Hematopoietic multipotent progenitor cell treated with erythropoietin and hydrocortisone succinate and interleukin-3 and kit ligand, for 15 days (in vitro differentiated cells): Measurements from ENCODE around the gene NVL.

Experiments used
- DNase-seq: peaks from one replicate; pipeline ENCODE4 v3.0.0-alpha.2; 2015; ENCODE audit warnings: low spot score

NVL gene

GRCh38 chr1:224196813-224197600 is 133.0 kb downstream of the NVL start:
- no peak for DNase-seq

GRCh38 chr1:224193319-224193966 is 136.5 kb downstream of the NVL start:
- DNase-seq: no peak

- no peak for DNase-seq
Measured at GRCh38 chr1:224192082-224192788, 137.7 kb downstream of the NVL start.

DNA sequence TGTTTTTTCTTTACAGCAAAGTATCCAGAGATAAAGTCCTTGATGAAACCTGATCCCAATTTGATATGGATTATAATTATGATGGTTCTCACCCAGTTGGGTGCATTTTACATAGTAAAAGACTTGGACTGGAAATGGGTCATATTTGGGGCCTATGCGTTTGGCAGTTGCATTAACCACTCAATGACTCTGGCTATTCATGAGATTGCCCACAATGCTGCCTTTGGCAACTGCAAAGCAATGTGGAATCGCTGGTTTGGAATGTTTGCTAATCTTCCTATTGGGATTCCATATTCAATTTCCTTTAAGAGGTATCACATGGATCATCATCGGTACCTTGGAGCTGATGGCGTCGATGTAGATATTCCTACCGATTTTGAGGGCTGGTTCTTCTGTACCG is 140.4 kb downstream of the NVL start:
- no peak for DNase-seq

GRCh38 chr1:224188286-224188685 is 141.7 kb downstream of the NVL start:
- DNase-seq: no peak

- no peak for DNase-seq
Measured at GRCh38 chr1:224185208-224185607, 144.8 kb downstream of the NVL start.

GRCh38 chr1:224183591-224184312 is 146.2 kb downstream of the NVL start:
- peak; percentile 57 for DNase-seq

- peak; percentile 77 for DNase-seq
Measured at GRCh38 chr1:224182866-224183590, 146.9 kb downstream of the NVL start, which contains the start of gene DEGS1. Gene DEGS1, plus strand, starts transcription at chr1:224183240. Its CDS starts 97 bp downstream, at chr1:224183337.

GRCh38 chr1:224182057-224182865 is 147.7 kb downstream of the NVL start:
- no peak for DNase-seq

GRCh38 chr1:224181453-224181810 is 148.5 kb downstream of the NVL start:
- DNase-seq: no peak

DNA sequence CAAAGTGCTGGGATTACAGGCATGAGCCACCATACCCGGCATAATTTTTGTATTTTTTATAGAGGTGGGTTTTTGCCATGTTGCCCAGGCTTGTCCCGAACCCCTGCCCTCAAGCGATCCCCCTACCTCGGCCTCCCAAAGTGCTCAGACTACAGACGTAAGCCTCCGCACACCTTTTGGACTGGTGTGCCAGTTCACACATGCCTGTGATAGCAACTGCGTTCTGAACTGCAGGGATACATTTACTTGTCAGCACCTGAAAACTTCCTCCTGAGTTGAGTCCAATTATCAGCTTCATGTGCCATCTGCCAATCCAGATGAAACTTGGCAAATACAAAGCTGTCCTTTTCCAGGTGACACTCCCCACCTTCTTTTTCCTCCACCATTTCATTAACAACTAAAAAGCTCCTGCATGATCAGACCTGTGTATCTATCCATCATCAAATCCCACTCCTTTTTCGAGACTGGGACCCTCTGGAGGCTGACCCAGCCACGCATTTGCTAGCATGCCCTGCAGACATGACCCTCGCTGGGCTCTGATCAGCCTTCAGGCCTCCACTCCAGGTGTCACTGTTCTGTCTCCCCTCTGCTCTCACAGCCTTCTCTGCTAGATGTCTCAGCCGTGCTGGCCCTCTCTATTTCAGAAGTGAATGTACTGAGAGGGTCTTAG is 149.1 kb downstream of the NVL start:
- no peak for DNase-seq

DNA sequence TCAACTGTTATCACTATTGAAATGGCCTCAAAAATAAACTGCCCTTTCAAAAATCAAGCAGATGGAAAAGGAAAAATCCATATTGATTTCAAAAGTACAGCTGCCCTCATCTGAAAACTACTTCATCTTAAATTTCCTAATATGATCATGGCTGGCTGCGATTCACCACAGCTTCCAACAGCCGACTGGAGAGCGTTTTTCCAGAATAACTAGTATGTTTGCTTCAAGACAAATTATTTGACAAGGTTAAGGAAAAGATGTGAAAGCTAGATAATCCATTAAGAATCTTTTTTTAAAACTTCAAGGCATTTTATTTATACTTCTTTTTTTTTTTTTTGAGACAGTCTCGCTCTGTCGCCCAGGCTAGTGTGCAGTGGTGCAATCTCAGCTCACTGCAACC is 151.1 kb downstream of the NVL start:
- no peak for DNase-seq

DNA sequence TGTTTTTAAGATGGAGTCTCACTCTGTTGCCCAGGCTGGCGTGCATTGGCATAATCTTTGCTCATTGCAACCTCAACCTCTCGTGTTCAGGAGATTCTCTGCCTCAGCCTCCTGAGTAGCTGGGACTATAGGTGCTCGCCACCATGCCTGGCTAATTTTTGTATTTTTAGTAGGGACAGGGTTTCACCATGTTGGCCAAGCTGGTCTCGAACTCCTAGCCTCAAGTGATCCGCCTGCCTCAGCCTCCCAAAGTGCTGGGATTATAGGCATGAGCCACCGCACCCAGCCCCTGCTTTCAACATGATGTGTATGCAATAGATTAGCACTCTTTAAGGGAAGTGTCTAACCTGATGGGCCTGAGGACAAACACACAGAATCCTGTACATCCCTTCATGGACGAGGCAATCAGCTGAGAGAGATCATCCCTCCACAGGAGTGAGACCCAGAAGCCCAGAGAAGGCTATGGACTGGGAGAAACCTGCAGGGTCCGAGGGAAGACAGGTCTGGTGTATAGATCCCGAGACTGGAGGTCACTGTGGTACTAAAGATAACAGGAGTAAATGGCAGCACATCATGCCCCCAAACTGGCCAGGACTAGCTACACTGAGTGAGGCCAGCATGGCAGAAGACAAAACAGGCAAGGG is 152.5 kb downstream of the NVL start:
- no peak for DNase-seq
